Posterior vena cava (tissue), 2 donors: ENCODE measurements around the gene LMLN. TPM values are rescaled to one million over a fixed set of nuclear protein-coding genes. Genes with fewer than 3 reads are reported as not detected.
A peak's percentile ranks its signal among the peaks of the same experiment; 100 is the strongest.
"Not testable (repeated sequence)": the region's sequence is repeated elsewhere in the genome, so short reads cannot be mapped to it uniquely, and the experiment has no call there.

Source experiments
- DNase-seq: peaks from one replicate; pipeline ENCODE4 v3.0.0-alpha.2; 2020; ENCODE audit warnings: low spot score
- intact Hi-C, 2 donors: fragments of 100-400 bp; cut with DNase I; formaldehyde crosslinking; loops; one replicate each; pipeline versions ENCODE4 v1.14.1 to v1.14.2; 2022 to 2023
- long read RNA-seq, 2 donors: library from polyadenylated mRNA; unstranded; transcript quantifications; one replicate each; pipeline ENCODE4 v2.0.0, GENCODE V29; 2020 to 2021
- total RNA-seq, 2 donors: library from RNA; stranded (reverse); fragmentation: NEBNext Ultra II Directional; extraction: Animal tissue kit (Norgen Biotek cat#: 25700); gene quantifications; one replicate each; pipeline ENCODE4 v1.2.1, GENCODE V29; 2021
- donor health status: DM: yes; HTN: yes; CAD: no.
- donor health status: DM: yes; HTN: yes; CAD: no.

The LMLN gene, protein sequence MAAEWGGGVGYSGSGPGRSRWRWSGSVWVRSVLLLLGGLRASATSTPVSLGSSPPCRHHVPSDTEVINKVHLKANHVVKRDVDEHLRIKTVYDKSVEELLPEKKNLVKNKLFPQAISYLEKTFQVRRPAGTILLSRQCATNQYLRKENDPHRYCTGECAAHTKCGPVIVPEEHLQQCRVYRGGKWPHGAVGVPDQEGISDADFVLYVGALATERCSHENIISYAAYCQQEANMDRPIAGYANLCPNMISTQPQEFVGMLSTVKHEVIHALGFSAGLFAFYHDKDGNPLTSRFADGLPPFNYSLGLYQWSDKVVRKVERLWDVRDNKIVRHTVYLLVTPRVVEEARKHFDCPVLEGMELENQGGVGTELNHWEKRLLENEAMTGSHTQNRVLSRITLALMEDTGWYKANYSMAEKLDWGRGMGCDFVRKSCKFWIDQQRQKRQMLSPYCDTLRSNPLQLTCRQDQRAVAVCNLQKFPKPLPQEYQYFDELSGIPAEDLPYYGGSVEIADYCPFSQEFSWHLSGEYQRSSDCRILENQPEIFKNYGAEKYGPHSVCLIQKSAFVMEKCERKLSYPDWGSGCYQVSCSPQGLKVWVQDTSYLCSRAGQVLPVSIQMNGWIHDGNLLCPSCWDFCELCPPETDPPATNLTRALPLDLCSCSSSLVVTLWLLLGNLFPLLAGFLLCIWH
- total RNA-seq: 1 to 10 TPM; 6.5 to 7.3 TPM
- long read RNA-seq, donor 1: 0 reads
- long read RNA-seq, donor 2, partial matches to known transcripts: 0 of 1 reads
- long read RNA-seq, donor 2, other reads (novel, unspliced or antisense): 0 of 1 reads

DNA sequence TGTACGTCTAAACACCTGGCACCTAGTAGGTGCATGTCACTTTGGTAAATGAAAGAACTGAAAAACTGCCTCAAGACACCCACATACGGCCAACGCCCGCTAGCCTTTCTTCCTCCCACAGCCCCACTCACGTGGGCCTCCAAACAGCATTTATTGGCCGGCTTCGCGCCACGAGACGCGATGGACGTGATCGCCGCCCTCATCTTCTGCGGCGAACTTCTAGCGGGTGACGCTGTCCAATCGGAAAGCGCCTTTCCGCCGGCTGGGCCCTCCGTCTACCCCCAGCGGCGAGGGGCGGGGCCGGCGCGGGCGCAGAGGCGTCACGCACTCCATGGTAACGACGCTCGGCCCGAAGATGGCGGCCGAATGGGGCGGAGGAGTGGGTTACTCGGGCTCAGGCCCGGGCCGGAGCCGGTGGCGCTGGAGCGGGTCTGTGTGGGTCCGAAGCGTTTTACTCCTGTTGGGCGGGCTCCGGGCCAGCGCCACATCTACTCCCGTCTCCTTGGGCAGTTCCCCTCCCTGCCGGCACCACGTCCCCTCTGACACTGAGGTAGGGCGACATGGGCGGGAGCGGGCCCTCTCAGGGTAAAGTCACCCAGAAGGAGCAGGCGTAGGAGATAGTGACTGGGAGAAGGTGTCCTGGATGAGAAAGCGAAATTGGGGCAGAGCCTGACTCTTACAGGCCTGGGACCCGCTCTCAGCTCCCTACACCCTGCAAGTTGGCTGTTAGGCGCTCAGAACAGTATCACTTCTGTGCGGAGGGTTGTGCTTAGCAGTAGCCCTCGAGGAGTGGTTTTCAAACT lies at the start of gene LMLN:
TSS of gene LMLN (plus strand) at position 327 of the 803 bp plus-strand sequence. CDS start at position 356, 29 bp downstream.
- intact Hi-C loops: no loop called here
- DNase-seq: peak; percentile 99

DNA sequence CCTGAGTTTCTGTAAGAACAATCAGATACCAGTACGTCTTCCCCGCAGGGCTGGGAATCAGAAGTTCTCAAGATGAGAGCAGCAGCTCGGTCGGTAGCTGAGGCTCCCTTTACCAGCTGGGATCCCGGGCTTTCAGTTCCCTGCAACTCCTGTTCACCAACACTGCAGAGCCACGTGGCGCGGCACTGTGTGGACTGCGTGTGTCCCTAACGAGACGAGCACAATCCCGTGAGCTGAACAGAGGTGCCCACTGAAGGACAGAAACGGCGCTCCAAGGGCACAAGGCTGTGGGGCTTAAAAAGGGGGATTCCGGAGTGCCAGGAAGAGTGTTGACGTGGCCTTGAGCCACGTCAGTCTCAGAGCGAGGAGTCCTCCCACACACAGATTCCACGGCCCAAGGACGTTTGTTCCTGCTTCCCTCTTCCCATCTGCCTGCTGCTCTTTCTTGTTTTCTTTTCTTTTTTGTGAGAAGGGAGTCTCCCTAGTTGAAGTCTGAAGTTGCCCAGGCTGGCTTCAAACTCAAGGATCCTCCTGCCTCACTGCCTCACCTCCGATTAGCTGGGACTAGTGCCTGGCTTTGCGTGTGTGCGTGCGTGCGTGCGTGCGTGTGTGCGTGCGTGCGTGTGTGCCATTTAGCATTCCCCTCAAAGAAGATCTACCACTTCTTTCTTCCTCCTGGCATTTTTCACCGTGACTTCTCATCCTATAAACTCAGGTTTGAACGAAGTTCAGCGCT lies 47.1 kb upstream of the LMLN start:
- intact Hi-C loops: no loop called here
- DNase-seq: no peak

DNA sequence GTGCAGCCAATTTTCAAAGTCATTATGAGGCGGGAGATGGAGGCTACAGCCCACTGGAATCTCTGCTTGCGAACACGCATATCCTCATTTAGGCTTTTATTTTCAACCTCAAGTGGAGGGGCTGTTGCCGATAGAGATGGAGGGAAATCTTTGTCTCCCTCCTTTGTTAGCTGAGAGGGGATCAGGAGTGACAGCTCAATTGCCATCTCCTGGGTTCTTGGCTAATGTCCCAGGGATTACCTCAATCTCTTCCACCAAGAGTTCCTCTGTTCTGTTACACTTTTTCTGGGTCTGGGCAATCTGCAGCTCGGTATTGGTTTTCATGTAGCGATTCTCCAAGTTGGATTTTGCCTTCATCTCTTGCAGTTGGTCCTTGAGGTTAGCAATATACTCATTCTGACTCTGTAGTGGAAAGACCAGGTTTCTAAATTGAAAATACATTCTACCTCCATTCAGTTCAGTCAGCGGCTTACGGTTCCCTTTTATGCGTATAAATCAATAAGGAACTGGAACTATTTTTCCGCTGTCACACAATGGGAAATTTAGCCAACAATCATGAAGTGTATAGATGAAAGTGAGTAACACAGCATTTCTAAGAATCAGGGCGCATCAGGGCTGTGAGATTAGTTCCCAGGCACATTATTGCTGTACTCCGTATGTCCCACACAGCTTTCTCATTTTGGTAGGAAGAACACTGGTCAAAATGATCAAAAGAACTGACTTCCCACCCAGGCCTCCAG lies 46.2 kb upstream of the LMLN start:
- intact Hi-C loops: no loop called here
- no peak for DNase-seq

- intact Hi-C loops, DNase-seq: not testable (repeated sequence)
Measured at GRCh38 chr3:197921429-197922275, 38.4 kb upstream of the LMLN start.

GRCh38 chr3:197926418-197926817 lies 33.6 kb upstream of the LMLN start:
- intact Hi-C loops: no loop called here
- no peak for DNase-seq

- DNase-seq, intact Hi-C loops: not testable (repeated sequence)
Measured at GRCh38 chr3:197927578-197927977, 32.4 kb upstream of the LMLN start.

- no peak for DNase-seq
- intact Hi-C loops: no loop called here
Measured at GRCh38 chr3:197936819-197937384, 23.1 kb upstream of the LMLN start.

DNA sequence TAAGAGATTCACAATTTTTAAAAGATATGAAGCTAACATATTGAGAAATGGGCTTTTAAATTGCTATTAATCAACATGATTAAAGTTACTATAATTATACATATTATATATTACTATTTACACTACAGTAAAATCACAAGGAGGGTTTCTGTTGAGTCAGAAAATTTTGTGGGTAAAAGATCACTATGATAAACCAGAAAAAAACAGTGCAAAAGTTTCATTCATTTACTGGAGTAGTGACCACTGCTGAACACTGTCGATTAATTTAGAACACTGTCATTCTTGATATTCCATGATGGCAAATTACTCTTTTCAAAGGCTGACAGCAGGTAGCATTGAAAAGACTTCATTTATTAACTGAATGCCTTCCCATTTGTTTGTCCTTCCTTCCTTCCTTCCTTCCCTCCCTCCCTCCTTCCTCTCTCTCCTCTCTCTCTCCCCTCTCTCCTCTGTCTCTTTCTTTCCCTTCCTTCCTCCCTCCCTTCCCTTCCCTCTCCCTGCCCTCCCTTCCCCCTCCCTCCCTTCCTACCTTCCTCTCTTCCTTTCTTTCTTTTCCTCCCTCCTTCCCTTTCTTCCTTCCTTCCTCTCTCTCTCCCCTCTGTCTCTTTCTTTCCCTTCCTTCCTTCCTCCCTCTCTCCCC lies 19.2 kb upstream of the LMLN start:
- no peak for DNase-seq
- intact Hi-C loops: no loop called here

DNA sequence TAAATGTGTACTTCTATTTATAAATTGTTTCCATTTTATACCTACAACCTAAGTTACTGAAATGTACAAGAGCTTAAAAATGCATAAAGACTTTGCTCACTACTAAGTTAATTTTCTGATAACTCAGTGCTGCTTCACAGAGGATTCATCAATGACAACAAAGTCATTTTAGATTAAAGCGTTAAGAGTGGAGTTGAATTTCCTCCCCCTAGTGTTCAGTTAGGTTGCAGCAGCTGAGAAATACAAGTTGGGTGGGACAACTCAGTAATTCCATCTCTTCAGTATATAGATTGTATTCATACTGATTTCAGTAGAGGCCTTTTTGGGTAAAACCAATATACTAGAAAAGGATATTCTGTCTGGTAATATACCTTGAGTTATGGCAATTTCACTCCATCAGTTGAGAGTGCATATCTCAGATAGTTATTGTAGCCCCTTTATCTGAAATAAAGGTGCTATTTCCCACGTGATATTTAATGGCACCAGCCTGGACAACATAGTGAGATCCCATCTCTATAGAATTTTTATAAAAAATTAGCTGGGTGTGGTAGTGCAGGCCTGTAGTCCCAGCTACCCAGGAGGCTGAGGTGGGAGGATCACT lies 17.0 kb upstream of the LMLN start:
- intact Hi-C loops: no loop called here
- no peak for DNase-seq

- no peak for DNase-seq
- intact Hi-C loops: loop anchor here in 1 of 2 donors (5.0 kb wide), 1 partner anchor 42 kb away; no protein-coding TSS in a partner anchor
Measured at GRCh38 chr3:197949191-197949777, 10.7 kb upstream of the LMLN start.

DNA sequence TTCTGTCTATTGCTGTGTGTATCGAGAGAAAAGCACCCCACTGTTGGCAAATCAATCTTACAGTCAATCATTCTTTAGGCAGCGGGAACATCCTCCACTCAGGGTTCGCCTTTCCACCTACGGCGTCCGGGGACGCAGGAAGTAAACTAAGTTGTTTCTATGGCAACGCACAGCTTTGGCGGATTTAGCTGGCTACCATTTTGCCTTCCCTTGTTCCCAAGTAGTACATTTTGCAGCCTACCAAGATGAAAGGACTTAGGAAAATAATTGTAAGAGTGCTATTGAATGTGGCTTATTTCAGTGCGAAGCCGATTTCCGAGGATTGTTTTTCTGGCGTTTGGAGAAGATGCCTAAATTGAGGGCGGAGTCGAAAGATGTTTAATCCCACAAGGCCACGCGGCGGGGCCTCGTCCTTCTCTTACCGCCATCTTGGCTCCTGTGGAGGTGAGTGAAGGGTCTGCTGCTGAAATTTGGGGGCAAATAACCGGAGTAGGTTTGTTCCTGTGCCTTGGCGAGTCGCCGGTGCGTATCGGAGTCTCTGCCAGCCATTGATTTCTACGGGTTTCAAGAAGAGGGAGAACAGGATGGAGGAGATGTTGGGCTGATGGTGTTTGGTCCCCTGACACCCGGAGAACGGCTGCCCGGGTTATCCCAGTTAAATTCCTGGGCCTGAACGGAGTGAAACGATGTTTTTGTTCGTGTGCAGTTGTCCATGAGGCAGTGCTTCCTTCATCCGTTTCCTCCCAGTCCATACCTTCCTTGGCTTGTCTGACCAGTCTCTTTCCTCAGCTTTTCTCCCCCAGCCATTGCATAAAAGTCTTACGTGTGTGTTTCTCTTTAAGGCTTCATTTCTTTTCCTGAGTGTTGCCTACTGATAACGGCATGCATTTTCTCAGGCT lies 10.0 kb upstream of the LMLN start, which contains the start of gene RPL35A:
TSS of gene RPL35A (plus strand) at position 413 of the 899 bp plus-strand sequence. CDS start 778 bp downstream, outside the sequence.
- peak; percentile 96 for DNase-seq
- intact Hi-C loops: loop anchor here in 1 of 2 donors (5.0 kb wide), 1 partner anchor 43 kb away; no protein-coding TSS in a partner anchor

- intact Hi-C loops: no loop called here
- no peak for DNase-seq
Measured at GRCh38 chr3:197950677-197951061, 9.3 kb upstream of the LMLN start.

DNA sequence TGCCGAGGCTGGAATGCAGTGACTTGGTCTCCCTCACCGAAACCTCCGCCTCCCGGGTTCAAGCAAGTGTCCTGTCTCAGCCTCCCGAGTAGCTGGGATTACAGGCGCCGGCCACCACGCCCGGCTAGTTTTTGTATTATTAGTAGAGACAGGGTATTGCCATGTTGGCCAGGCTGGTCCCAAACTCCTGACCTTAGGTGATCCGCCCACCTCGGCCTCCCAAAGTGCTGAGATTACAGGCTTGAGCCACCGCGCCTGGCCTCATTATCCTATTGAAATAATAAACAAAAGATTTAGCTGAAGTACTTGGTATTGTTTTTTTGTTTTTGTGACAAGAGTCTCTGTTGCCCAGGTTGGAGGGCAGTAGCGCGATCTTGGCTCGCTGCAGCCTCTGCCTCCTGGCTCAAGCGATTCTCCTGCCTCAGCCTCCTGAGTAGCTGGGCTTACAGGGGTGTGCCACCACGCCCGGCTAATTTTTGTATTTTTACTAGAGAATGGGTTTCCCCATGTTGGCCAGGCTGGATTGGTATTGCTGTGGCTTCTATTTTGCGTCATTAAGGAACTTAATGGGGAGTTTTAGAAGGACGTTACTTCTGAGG lies 8.5 kb upstream of the LMLN start:
- intact Hi-C loops: no loop called here
- no peak for DNase-seq

GRCh38 chr3:197952440-197952839 lies 7.6 kb upstream of the LMLN start:
- intact Hi-C loops: no loop called here

More at GRCh38 chr3:197952440-197952839, 7.6 kb upstream of the LMLN start:
- no peak for DNase-seq
